ENCODE data around the gene NKPD1. TPM values are rescaled to one million over a fixed set of nuclear protein-coding genes. Genes with fewer than 3 reads are reported as not detected.

Gene NKPD1
- total RNA-seq, 1 donor from 2014 or later = 0.67 TPM

DNA sequence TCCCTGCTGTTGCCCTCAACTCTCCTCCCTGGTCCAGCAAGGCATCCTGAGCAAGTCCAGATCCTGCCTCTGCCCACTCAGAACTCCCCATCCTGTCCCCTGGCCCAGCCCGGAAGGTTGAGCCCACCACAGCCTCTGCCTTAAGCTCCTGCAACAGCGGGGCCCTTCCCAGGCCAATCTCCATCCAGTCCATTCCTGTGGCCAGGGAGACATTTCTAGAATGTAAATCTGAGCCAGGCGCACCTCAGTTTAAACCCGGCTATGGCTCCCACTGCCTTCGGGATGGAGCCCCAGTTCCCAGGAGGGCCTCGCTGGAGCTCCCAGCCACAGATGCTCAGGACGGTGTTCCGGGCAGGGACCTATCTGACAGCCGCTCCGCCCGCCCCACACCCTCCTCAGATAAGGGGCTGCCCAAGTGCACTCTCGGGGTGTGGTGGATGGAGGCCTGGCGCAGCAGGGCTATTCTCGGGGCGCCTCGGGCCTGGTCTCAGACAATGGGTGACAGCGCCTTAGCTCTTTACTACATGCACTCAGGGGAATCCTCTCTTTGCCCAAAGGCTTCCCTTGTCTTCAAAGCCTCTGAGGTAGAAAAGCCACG is 11.9 kb upstream of the NKPD1 start:
- Mint-ChIP-seq H3K4me1 (ENCODE audit: unreplicated experiment) (peaks cover 61% of the 10 kb centered on the region), H3K4me3 (ENCODE audit: unreplicated experiment) (no peak overlapping the region), H3K27ac (ENCODE audit: unreplicated experiment) (peak overlapping the region; percentile 87), H3K9me3 (ENCODE audit: unreplicated experiment) (no peaks in the 10 kb centered on the region), H3K27me3 (ENCODE audit: unreplicated experiment) (peaks cover 6% of the 10 kb centered on the region), H3K36me3 (ENCODE audit: low read depth, unreplicated experiment) (peaks cover 8% of the 10 kb centered on the region)
- TF ChIP-seq, protein P1, sequence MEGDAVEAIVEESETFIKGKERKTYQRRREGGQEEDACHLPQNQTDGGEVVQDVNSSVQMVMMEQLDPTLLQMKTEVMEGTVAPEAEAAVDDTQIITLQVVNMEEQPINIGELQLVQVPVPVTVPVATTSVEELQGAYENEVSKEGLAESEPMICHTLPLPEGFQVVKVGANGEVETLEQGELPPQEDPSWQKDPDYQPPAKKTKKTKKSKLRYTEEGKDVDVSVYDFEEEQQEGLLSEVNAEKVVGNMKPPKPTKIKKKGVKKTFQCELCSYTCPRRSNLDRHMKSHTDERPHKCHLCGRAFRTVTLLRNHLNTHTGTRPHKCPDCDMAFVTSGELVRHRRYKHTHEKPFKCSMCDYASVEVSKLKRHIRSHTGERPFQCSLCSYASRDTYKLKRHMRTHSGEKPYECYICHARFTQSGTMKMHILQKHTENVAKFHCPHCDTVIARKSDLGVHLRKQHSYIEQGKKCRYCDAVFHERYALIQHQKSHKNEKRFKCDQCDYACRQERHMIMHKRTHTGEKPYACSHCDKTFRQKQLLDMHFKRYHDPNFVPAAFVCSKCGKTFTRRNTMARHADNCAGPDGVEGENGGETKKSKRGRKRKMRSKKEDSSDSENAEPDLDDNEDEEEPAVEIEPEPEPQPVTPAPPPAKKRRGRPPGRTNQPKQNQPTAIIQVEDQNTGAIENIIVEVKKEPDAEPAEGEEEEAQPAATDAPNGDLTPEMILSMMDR (IDR thresholded peaks at IDR 0.05; ENCODE audit: unreplicated experiment) = no peak
- DNase-seq (ENCODE audit: low spot score) = no peak

DNA sequence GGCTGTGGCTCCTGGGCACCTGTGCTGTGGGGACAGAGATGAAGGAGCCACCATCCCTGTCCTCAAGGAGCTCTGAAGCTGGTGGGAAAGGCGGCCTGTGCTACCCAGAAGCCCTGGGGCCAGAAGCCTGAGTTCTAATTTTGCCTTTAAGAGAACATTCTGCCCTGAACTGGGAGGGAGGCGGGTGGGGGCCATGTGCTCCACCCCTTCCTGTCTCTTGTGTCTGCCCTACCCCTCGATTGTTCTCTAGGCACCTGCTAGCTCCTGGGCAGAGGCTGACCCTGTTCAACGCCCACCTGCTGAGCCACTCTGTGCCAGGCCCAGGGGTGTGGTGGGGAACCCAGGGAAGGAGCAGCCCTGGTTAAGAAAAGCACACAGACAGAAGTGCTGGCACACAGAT is 11.4 kb upstream of the NKPD1 start:
- Mint-ChIP-seq H3K9me3 (ENCODE audit: unreplicated experiment) (no peaks in the 10 kb centered on the region), H3K4me3 (ENCODE audit: unreplicated experiment) (no peak overlapping the region), H3K36me3 (ENCODE audit: low read depth, unreplicated experiment) (peaks cover 9% of the 10 kb centered on the region), H3K27me3 (ENCODE audit: unreplicated experiment) (peaks cover 7% of the 10 kb centered on the region), H3K4me1 (ENCODE audit: unreplicated experiment) (peaks cover 58% of the 10 kb centered on the region), H3K27ac (ENCODE audit: unreplicated experiment) (peak overlapping the region; percentile 87)
- TF ChIP-seq, protein P1 (IDR thresholded peaks at IDR 0.05; ENCODE audit: unreplicated experiment) = no peak
- no peak for DNase-seq (ENCODE audit: low spot score)

DNA sequence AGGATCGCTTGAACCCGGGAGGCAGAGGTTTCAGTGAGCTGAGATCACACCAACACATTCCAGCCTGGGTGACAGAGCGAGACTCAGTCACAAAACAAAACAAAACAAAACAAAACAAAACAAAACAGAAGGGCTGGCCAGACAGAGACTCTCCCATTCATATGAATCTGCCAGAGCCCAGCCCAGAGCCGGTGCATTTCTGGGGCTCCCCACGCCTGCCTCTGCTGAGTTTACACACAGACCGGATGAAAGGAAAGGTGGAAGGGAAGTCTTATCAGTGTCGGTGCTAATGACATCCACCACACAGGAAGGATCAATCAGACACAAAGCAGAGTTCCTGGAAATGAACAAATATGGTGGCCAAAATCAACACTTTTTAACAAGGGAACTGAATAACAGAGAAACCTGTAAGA is 10.4 kb upstream of the NKPD1 start:
- peak; percentile 59 for DNase-seq (ENCODE audit: low spot score)
- H3K4me3 Mint-ChIP-seq (ENCODE audit: unreplicated experiment) = peak overlapping the region; percentile 69
- H3K9me3 Mint-ChIP-seq (ENCODE audit: unreplicated experiment) = no peaks in the 10 kb centered on the region
- peaks cover 64% of the 10 kb centered on the region for H3K4me1 Mint-ChIP-seq (ENCODE audit: unreplicated experiment)
- H3K27ac Mint-ChIP-seq (ENCODE audit: unreplicated experiment) = peak overlapping the region; percentile 99
- peaks cover 11% of the 10 kb centered on the region for H3K27me3 Mint-ChIP-seq (ENCODE audit: unreplicated experiment)
- peaks cover 12% of the 10 kb centered on the region for H3K36me3 Mint-ChIP-seq (ENCODE audit: low read depth, unreplicated experiment)
- TF ChIP-seq, protein P1 (IDR thresholded peaks at IDR 0.05; ENCODE audit: unreplicated experiment) = no peak

DNA sequence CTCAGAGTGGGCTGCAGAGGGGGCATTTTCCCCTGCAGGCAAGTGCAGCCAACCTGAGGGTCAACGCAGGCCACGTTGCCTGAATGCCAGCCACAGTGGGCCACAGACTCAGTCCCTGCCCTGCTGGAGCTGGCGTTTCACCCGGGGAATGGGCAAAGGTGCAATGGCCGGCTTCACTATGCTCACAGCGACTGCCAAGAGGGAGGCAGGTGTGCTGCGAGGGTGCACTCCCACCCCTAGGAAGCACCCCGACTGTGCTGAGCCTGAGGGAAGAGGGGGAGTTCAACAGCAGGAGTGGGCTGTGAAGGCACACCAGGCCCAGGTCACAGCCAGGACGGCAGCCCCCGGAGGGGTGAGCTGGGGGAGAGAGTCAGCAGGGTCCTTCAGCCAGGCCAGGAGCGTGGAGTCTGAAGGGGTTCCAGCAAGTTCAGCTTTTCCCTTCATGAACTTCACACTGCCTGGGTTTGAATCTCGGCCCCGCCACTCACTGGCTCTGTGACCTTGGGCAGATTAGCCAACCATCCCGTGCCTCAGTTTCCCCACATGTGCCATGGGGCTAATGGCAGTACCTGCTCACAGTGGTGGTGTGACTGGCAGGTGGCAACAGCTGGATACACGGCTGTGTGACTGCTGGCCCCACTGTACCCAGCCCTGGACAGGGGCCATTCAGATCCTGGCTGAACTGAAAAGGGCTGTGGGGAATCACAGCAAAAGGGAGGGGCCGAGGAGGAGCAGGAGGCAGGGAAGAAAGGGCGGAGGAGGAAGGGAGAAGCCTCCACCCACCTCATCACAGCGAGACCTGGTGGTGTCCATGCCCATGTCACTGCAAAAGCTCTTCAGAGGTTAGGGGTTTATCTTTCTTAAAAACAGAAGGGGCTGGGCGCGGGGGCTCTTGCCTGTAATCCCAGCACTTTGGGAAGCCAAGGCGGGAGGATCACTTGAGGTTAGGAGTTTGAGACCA is 9.6 kb upstream of the NKPD1 start:
- Mint-ChIP-seq H3K27me3 (ENCODE audit: unreplicated experiment) (peaks cover 12% of the 10 kb centered on the region), H3K4me3 (ENCODE audit: unreplicated experiment) (peak overlapping the region; percentile 69), H3K4me1 (ENCODE audit: unreplicated experiment) (peaks cover 60% of the 10 kb centered on the region), H3K27ac (ENCODE audit: unreplicated experiment) (peak overlapping the region; percentile 99), H3K36me3 (ENCODE audit: low read depth, unreplicated experiment) (peaks cover 10% of the 10 kb centered on the region), H3K9me3 (ENCODE audit: unreplicated experiment) (no peaks in the 10 kb centered on the region)
- TF ChIP-seq, protein P1 (IDR thresholded peaks at IDR 0.05; ENCODE audit: unreplicated experiment) = no peak
- no peak for DNase-seq (ENCODE audit: low spot score)

DNA sequence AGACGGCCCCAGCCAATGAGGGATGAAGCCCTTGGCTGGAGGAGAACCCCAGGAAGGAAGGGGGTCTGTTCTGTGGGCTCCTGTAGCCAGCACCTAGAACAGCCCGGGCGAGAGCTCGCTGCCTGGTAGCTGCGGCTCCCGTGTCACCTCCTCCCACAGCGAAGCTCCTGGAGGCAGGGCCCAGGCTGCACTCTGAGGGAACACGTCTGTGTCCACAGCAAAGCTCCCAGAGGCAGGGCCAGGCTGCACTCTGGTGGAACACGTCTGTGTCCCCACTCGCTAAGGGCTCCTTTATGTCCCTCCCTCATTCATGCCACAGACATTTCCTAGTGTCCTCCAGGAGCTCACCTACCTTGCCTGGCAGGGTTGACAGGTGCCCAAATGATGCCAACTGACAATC is 8.8 kb upstream of the NKPD1 start:
- Mint-ChIP-seq H3K27ac (ENCODE audit: unreplicated experiment) (peak overlapping the region; percentile 99), H3K4me1 (ENCODE audit: unreplicated experiment) (peaks cover 59% of the 10 kb centered on the region), H3K9me3 (ENCODE audit: unreplicated experiment) (no peaks in the 10 kb centered on the region), H3K36me3 (ENCODE audit: low read depth, unreplicated experiment) (peaks cover 8% of the 10 kb centered on the region), H3K4me3 (ENCODE audit: unreplicated experiment) (no peak overlapping the region), H3K27me3 (ENCODE audit: unreplicated experiment) (peaks cover 13% of the 10 kb centered on the region)
- DNase-seq (ENCODE audit: low spot score) = no peak
- TF ChIP-seq, protein P1 (IDR thresholded peaks at IDR 0.05; ENCODE audit: unreplicated experiment) = no peak

Measured in endothelial cell (in vitro differentiated cells).